ENCODE data around the gene IRAK2. TPM values are rescaled to one million over a fixed set of nuclear protein-coding genes. Genes with fewer than 3 reads are reported as not detected.

IRAK2 gene
- total RNA-seq, 1 experiment from 2014 or later, result 0.34 TPM

- Histone ChIP-seq H3K27ac (ENCODE audit: low read depth, low read length, poor library complexity, severe bottlenecking) (no peak overlapping the region), H3K4me3 (ENCODE audit: low read depth, low read length, poor library complexity, severe bottlenecking) (no peak overlapping the region), H3K27me3 (replicated peaks; ENCODE audit: insufficient read depth, low read depth, low read length, poor library complexity) (no peaks in the 10 kb centered on the region), H3K4me1 (ENCODE audit: insufficient read depth, low read length, poor library complexity, severe bottlenecking) (no peaks in the 10 kb centered on the region), H3K9me3 (ENCODE audit: low read depth, low read length, poor library complexity, severe bottlenecking) (no peaks in the 10 kb centered on the region), H3K36me3 (ENCODE audit: insufficient read depth, low read length, poor library complexity, severe bottlenecking) (no peaks in the 10 kb centered on the region)
- intact Hi-C loops (cut with micrococcal nuclease; ENCODE audit: unreplicated experiment), result no loop called here
- TF ChIP-seq EZH2 (IDR thresholded peaks at IDR 0.05; ENCODE audit: borderline replicate concordance, low read depth, low read length, poor library complexity, severe bottlenecking) (no peak), CTCF (conservative IDR thresholded peaks at IDR 0.05; ENCODE audit: low read depth, low read length) (no peak)
- ChIA-PET POLR2A (ENCODE audit: low non-redundant PET) (no interaction called here), CTCF (no interaction called here)
- BruUV-seq (replicated peaks), result no TSS peak
- DNase-seq (ENCODE audit: low spot score), result no peak
Measured at GRCh38 chr3:10177737-10178136, 13.0 kb downstream of the IRAK2 start.

- H3K36me3 ChIP-seq (ENCODE audit: insufficient read depth, low read length, poor library complexity, severe bottlenecking), result no peaks in the 10 kb centered on the region
- H3K27ac ChIP-seq (ENCODE audit: low read depth, low read length, poor library complexity, severe bottlenecking), result no peak overlapping the region
- H3K4me1 ChIP-seq (ENCODE audit: insufficient read depth, low read length, poor library complexity, severe bottlenecking), result no peaks in the 10 kb centered on the region
- CTCF ChIA-PET, result no interaction called here
- H3K9me3 ChIP-seq (ENCODE audit: low read depth, low read length, poor library complexity, severe bottlenecking), result no peaks in the 10 kb centered on the region
- DNase-seq (ENCODE audit: low spot score), result no peak
- H3K27me3 ChIP-seq (replicated peaks; ENCODE audit: insufficient read depth, low read depth, low read length, poor library complexity), result no peaks in the 10 kb centered on the region
- no peak overlapping the region for H3K4me3 ChIP-seq (ENCODE audit: low read depth, low read length, poor library complexity, severe bottlenecking)
- no TSS peak for BruUV-seq (replicated peaks)
- intact Hi-C loops (cut with micrococcal nuclease; ENCODE audit: unreplicated experiment), result no loop called here
- TF ChIP-seq CTCF (conservative IDR thresholded peaks at IDR 0.05; ENCODE audit: low read depth, low read length), result no peak
- no peak for TF ChIP-seq EZH2 (IDR thresholded peaks at IDR 0.05; ENCODE audit: borderline replicate concordance, low read depth, low read length, poor library complexity, severe bottlenecking)
- POLR2A ChIA-PET (ENCODE audit: low non-redundant PET), result no interaction called here
Measured at GRCh38 chr3:10178892-10179291, 14.2 kb downstream of the IRAK2 start.

GRCh38 chr3:10180289-10180688, 15.6 kb downstream of the IRAK2 start:
- no peak overlapping the region for H3K27ac ChIP-seq (ENCODE audit: low read depth, low read length, poor library complexity, severe bottlenecking)
- no peak for DNase-seq (ENCODE audit: low spot score)
- no peaks in the 10 kb centered on the region for H3K9me3 ChIP-seq (ENCODE audit: low read depth, low read length, poor library complexity, severe bottlenecking)
- H3K36me3 ChIP-seq (ENCODE audit: insufficient read depth, low read length, poor library complexity, severe bottlenecking), result no peaks in the 10 kb centered on the region
- intact Hi-C loops (cut with micrococcal nuclease; ENCODE audit: unreplicated experiment), result no loop called here
- no TSS peak for BruUV-seq (replicated peaks)
- H3K4me1 ChIP-seq (ENCODE audit: insufficient read depth, low read length, poor library complexity, severe bottlenecking), result no peaks in the 10 kb centered on the region
- ChIA-PET POLR2A (ENCODE audit: low non-redundant PET) (no interaction called here), CTCF (no interaction called here)
- TF ChIP-seq CTCF (conservative IDR thresholded peaks at IDR 0.05; ENCODE audit: low read depth, low read length) (no peak), EZH2 (IDR thresholded peaks at IDR 0.05; ENCODE audit: borderline replicate concordance, low read depth, low read length, poor library complexity, severe bottlenecking) (no peak)
- no peaks in the 10 kb centered on the region for H3K27me3 ChIP-seq (replicated peaks; ENCODE audit: insufficient read depth, low read depth, low read length, poor library complexity)
- H3K4me3 ChIP-seq (ENCODE audit: low read depth, low read length, poor library complexity, severe bottlenecking), result no peak overlapping the region
